MG63 (cell line): ENCODE results near the gene HDAC10. TPM values are rescaled to one million over a fixed set of nuclear protein-coding genes. Genes with fewer than 3 reads are reported as not detected.

Experiments used
- DNase-seq: peaks from one replicate; pipeline ENCODE4 v3.0.0-alpha.2; 2020
- H3K27me3 ChIP-seq: fragments of 250-450 bp; sonication (Bioruptor Pico); 2 replicates; pipeline ENCODE4 v1.5.1; 2020; ENCODE audit warnings: mild to moderate bottlenecking, moderate library complexity
- H3K36me3 ChIP-seq: fragments of 250-450 bp; sonication (Bioruptor Pico); 2 replicates; pipeline ENCODE4 v1.5.1; 2020; ENCODE audit warnings: mild to moderate bottlenecking, moderate library complexity
- H3K4me3 ChIP-seq: fragments of 250-450 bp; sonication (Bioruptor Pico); 2 replicates; pipeline ENCODE4 v1.5.1; 2020; ENCODE audit warnings: mild to moderate bottlenecking, moderate library complexity
- H3K9me3 ChIP-seq: fragments of 250-450 bp; sonication (Bioruptor Pico); 2 replicates; pipeline ENCODE4 v1.5.1; 2020; ENCODE audit warnings: mild to moderate bottlenecking, moderate library complexity
- total RNA-seq: library from RNA; depleted of rRNA; stranded (reverse); fragments of >200 nt; shearing (Covaris generic); gene quantifications from 2 replicates; pipeline ENCODE4 v1.2.3, GENCODE V29; 2014; ENCODE audit warnings: low replicate concordance

Gene HDAC10
- total RNA-seq, 1 experiment from 2014 or later, result 8.5 TPM

DNA sequence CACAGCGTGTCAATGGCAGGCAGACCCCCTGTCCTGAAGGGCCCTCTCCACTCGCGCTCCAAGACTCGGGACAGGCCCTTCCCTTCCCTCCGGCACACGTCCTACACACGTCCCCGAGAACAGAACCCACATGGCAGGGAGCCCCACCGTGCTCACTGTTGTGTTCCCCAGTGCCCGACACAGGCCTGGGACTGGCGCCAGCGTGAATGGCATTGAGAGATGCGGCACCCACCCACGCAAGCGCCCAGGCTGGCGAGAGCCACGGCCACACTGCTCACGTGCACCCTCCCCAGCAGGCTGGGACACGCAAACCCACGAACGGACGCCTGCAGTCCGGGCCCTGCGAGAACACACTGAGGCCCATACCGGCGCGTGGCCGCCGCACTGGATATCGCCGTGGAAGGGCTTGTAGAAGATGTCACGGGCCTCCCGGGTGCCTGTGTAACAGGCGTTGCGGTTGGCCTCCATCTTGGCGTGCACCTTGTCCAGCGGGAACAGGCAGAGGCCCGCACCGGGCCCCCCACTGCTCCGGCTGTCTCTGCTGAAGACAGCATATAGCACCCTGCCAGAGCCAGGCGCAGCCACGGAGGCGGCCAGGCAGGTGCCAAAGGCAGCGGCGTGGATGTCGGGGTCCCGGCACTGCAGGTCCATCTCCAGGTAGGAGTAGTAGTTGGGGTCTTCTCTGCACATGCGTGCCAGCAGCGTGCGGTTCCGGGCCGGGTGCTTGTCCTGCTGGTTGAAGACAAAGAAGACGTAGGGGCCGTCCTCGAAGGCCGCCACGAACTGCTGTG is 38.3 kb upstream of the HDAC10 start:
- Histone ChIP-seq H3K9me3 (no peaks in the 10 kb centered on the region), H3K36me3 (peaks cover 38% of the 10 kb centered on the region), H3K27me3 (no peaks in the 10 kb centered on the region), H3K4me3 (no peak overlapping the region)
- no peak for DNase-seq

GRCh38 chr22:50287731-50288130 is 36.7 kb upstream of the HDAC10 start:
- Histone ChIP-seq H3K36me3 (peaks cover 41% of the 10 kb centered on the region), H3K27me3 (no peaks in the 10 kb centered on the region), H3K9me3 (no peaks in the 10 kb centered on the region), H3K4me3 (no peak overlapping the region)
- DNase-seq, result no peak

DNA sequence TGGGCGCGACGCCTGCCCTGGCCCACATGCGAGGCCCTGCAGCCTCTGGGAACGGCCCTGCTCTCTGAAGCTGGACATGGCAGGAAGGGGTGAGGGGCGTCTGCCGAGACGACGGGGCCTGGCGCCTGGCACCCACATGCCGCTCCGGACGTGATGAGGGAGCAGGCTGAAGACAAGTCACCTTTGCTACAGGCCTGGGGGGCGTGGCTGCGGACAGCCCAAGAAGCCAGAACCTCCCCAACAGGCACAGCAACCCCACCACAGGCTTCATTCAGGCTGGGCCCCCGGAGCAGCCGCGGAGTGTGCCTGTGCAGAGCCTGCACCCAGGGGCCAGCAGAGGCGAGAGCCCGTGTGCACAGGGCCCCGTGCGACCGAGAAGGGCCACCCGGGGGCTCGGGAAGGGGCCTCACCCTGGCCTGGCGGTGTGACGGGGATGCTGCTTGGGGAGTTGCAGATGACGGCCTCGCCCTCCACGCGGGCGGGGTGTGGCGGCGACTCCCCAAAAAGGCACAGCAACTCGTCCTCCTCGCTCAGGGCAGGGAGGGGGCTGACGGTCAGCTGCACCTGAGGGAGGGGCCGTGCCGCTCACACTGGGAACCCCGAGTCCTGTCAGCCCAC is 35.7 kb upstream of the HDAC10 start:
- Histone ChIP-seq H3K27me3 (no peaks in the 10 kb centered on the region), H3K4me3 (no peak overlapping the region), H3K9me3 (no peaks in the 10 kb centered on the region), H3K36me3 (peaks cover 50% of the 10 kb centered on the region)
- DNase-seq, result no peak

DNA sequence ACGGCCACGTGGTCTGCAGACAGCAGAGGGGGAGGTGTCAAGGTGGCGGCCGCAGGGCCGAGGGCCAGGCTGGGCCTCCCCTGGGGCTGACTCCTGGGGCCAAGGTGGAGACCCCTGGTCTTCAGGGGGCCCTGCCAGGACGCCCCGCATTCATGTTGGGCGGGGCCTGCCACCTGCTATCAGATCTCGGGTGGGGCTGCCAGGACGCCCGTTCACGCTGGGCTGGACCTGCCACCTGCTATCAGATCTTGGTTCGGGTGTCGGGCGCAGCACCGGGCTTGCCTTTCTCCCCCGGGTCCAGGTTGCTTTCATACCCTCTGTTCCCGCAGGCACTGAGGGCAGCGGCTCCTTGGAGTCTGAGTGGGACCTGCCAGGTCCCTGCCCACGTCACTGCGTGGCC is 35.2 kb upstream of the HDAC10 start:
- H3K9me3 ChIP-seq, result no peaks in the 10 kb centered on the region
- H3K36me3 ChIP-seq, result peaks cover 56% of the 10 kb centered on the region
- H3K27me3 ChIP-seq, result no peaks in the 10 kb centered on the region
- no peak overlapping the region for H3K4me3 ChIP-seq
- no peak for DNase-seq

DNA sequence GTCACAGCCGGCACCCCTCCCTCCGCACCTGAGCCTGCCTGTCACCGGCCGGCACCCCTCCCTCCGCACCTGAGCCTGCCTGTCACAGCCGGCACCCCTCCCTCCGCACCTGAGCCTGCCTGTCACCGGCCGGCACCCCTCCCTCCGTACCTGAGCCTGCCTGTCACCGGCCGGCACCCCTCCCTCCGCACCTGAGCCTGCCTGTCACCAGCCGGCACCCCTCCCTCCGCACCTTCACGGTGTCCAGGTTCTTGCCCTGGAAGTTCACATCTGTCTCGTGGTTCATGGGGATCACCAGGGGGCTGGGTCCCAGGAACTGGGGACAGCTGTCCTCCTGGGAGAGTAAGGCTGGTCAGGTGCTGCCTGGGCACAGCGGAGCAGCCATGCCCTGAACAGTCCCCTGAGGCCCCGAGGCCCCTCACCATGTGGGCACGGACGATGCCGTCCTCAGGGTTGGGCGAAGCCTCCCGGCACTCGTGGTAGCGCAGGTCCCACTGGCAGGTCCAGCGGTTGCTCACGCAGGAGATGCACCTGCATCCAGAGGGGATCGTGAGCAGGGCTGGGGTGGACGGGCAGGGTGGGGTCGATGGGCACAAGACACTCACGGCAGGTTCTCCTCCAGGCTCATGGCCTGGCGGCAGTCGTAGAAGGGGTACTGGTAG is 34.6 kb upstream of the HDAC10 start:
- Histone ChIP-seq H3K4me3 (no peak overlapping the region), H3K36me3 (peaks cover 59% of the 10 kb centered on the region), H3K27me3 (no peaks in the 10 kb centered on the region), H3K9me3 (no peaks in the 10 kb centered on the region)
- DNase-seq, result no peak

DNA sequence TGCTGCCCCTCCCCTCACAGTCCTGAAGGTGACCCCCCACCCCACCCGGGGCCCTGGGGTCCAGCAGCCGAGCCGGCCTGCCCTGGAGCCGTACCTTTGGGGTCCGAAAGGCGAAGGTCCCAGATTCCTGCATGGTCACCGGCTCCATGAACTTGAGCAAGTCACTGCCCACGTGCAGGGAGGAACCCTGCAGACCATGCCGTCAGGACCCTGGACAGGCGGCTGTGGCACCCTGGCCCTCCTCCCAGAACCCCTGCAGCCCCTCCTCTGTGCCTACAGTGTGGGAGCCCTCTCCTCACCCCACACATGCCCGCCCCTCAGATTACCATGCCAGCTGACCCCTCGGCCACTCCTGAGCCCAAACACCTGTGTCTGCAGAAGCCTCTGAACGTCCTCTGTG is 33.4 kb upstream of the HDAC10 start:
- DNase-seq, result no peak
- H3K27me3 ChIP-seq, result no peaks in the 10 kb centered on the region
- H3K36me3 ChIP-seq, result peaks cover 56% of the 10 kb centered on the region
- H3K4me3 ChIP-seq, result no peak overlapping the region
- no peaks in the 10 kb centered on the region for H3K9me3 ChIP-seq

GRCh38 chr22:50283821-50284220 is 32.8 kb upstream of the HDAC10 start:
- H3K27me3 ChIP-seq, result no peaks in the 10 kb centered on the region
- H3K36me3 ChIP-seq, result peaks cover 54% of the 10 kb centered on the region
- no peak overlapping the region for H3K4me3 ChIP-seq
- H3K9me3 ChIP-seq, result no peaks in the 10 kb centered on the region
- no peak for DNase-seq

DNA sequence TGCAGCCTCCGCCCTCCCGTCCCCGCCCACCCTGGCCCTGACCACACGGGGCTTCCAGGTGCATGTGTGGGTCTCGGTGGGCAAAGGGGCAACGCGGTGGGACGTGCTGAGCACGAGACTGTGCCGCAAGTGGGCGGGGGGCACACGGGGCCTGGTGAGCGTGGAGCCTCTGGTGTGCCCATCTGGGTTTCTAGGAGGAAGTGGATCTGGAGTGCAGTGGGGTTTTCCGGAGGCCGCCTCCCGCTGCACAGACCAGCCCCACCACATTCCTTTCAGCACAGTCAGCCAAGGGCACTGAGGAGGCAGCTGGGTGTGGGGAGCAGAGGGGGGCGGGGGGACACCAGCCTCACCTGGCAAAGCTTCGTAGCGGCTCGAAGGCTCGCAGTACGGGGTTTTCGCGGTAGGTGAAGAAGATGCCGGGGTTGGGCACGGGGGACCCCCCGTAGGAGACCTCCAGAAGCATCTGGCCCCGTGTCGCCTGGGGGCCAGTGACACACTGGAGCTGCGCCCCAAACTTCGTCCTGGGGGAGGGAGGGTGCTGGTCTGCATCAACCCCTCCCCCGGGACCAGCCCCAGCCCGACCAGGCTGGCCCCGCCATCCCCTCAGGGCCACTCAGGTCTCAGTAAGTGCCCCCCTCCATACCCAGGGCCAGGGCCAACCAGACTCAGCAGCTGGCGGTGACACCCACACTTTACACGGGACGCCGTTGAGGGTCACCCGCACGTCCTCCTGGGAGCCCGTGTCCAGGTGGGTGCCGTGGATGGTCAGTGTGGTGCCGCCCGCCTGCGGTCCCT is 31.5 kb upstream of the HDAC10 start:
- no peak overlapping the region for H3K4me3 ChIP-seq

DNA sequence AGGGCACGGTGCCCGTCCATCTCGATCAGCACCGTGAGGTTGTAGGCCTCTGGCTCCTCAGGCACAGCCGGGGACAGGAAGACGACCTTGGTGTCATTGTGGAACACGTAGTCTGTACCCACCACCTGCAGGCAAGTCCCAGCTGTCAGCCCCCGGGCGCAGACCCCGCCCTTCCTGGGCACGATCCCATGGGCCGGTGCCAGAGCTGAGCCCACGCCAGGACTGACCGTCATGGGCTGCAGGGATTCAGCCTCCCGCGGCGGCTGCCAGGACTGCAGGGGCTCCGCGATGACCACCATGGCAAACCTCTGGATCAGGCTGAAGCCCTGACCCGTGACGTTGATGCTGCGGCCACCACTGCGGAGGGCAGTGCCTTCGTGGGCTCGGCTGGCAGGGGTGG is 30.9 kb upstream of the HDAC10 start:
- no peak overlapping the region for H3K4me3 ChIP-seq
- no peaks in the 10 kb centered on the region for H3K27me3 ChIP-seq
- H3K36me3 ChIP-seq, result peaks cover 44% of the 10 kb centered on the region
- DNase-seq, result no peak
- H3K9me3 ChIP-seq, result no peaks in the 10 kb centered on the region

More for the DNA sequence above, 31.5 kb upstream of the HDAC10 start:
- Histone ChIP-seq H3K36me3 (peaks cover 49% of the 10 kb centered on the region), H3K27me3 (no peaks in the 10 kb centered on the region), H3K9me3 (no peaks in the 10 kb centered on the region)
- peak; percentile 64 for DNase-seq

DNA sequence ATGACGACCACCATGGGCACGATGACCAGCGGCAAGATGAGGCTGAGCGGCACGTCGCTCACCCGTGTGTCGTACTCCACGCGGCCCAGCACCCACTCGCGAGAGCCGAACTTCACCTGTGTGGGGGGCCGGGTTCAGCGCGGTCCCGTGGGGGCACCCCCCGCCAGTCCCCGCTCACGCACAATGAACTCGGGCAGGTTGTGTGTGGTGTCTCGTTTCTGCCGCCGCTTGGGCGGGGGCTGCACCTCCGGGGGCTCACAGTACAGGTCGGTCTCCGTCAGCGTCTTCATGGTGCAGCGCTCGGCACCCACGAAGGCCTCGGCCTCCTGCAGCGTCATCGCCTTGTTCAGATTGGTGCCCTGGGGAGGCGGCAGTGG is 30.3 kb upstream of the HDAC10 start:
- DNase-seq, result no peak
- H3K27me3 ChIP-seq, result no peaks in the 10 kb centered on the region
- no peak overlapping the region for H3K4me3 ChIP-seq
- H3K9me3 ChIP-seq, result no peaks in the 10 kb centered on the region
- peaks cover 44% of the 10 kb centered on the region for H3K36me3 ChIP-seq

GRCh38 chr22:50280708-50281383 is 29.8 kb upstream of the HDAC10 start:
- no peak for DNase-seq
- no peaks in the 10 kb centered on the region for H3K9me3 ChIP-seq
- H3K36me3 ChIP-seq, result peaks cover 46% of the 10 kb centered on the region
- H3K27me3 ChIP-seq, result no peaks in the 10 kb centered on the region
- no peak overlapping the region for H3K4me3 ChIP-seq

- no peaks in the 10 kb centered on the region for H3K9me3 ChIP-seq
- H3K36me3 ChIP-seq, result peaks cover 52% of the 10 kb centered on the region
- H3K27me3 ChIP-seq, result no peaks in the 10 kb centered on the region
- no peak overlapping the region for H3K4me3 ChIP-seq
- no peak for DNase-seq
These were observed 29.1 kb upstream of the HDAC10 start for GRCh38 chr22:50280022-50280707.

- H3K27me3 ChIP-seq, result no peaks in the 10 kb centered on the region
- no peaks in the 10 kb centered on the region for H3K9me3 ChIP-seq
- DNase-seq, result no peak
- no peak overlapping the region for H3K4me3 ChIP-seq
- peaks cover 56% of the 10 kb centered on the region for H3K36me3 ChIP-seq
These were observed 28.0 kb upstream of the HDAC10 start for GRCh38 chr22:50278956-50279619.

- H3K9me3 ChIP-seq, result no peaks in the 10 kb centered on the region
- H3K27me3 ChIP-seq, result no peaks in the 10 kb centered on the region
- DNase-seq, result no peak
- peaks cover 59% of the 10 kb centered on the region for H3K36me3 ChIP-seq
- no peak overlapping the region for H3K4me3 ChIP-seq
These were observed 27.4 kb upstream of the HDAC10 start for GRCh38 chr22:50278461-50278860.

DNA sequence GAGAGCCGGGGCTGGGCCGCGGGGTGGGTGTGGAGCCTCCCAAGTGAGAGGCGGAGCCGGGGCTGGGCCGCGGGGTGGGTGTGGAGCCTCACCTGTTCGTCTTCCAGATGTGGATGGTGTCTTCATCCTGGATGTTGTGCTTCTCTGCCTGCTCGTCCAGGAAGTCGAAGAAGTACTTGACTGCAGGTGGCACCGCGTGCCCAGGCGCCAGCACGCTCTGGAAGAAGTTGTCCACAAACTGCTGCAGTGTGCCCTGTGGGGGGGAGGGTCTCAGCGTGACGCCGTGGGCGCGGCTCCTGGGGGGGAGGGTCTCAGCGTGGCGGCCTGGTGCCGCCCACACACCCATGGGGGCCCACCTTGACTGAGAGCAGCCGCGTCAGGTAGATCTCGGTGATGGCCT is 26.7 kb upstream of the HDAC10 start:
- DNase-seq, result no peak
- H3K27me3 ChIP-seq, result no peaks in the 10 kb centered on the region
- peaks cover 55% of the 10 kb centered on the region for H3K36me3 ChIP-seq
- H3K9me3 ChIP-seq, result no peaks in the 10 kb centered on the region
- no peak overlapping the region for H3K4me3 ChIP-seq

GRCh38 chr22:50276143-50276542 is 25.1 kb upstream of the HDAC10 start:
- DNase-seq, result peak; percentile 28
- no peak overlapping the region for H3K4me3 ChIP-seq
- no peaks in the 10 kb centered on the region for H3K27me3 ChIP-seq
- H3K9me3 ChIP-seq, result no peaks in the 10 kb centered on the region
- H3K36me3 ChIP-seq, result peaks cover 39% of the 10 kb centered on the region
